ENCODE results near the gene XPO1. TPM values are rescaled to one million over a fixed set of nuclear protein-coding genes. Genes with fewer than 3 reads are reported as not detected.
"Not testable (repeated sequence)": the region's sequence is repeated elsewhere in the genome, so short reads cannot be mapped to it uniquely, and the experiment has no call there.

The XPO1 gene
- total RNA-seq, 1 donor from 2014 or later: 189 TPM

DNA sequence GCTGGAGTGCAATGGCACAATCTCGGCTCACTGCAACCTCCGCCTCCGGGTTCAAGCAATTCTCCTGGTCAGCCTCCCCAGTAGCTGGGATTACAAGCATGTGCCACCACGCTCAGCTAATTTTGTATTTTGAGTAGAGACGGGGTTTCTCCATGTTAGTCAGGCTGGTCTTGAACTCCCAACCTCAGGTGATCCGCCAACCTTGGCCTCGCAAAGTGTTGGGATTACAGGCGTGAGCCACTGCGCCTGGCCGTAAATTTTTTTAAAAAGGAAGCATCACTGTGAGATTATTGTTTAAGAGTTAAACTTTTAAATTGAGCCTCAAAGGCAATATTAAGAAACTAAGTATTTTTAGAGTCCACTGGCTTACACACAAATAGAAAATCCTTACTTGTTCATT, 69.9 kb downstream of the XPO1 start:
- not testable (repeated sequence) for DNase-seq (ENCODE audit: low read depth in 2 of 2)

DNA sequence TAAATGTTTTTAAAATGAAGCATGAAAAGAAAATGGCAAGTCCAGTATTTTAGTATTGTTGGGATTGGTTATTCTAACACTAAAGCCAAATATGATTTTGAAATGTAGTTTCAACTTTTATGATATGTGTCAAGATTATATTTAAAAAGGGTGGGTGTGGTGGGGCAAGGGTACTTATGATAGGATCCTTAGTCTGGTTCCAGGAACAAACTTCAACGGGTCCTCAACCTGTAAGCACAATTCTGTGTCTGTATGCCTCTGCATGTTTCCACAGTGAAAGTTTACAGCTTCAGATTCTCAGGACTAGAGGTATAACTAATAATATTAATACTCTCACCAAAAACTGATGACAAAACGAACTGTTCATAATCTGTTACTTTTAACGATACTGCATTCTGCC, 73.1 kb downstream of the XPO1 start:
- DNase-seq (ENCODE audit: low read depth in 2 of 2): no peak

DNA sequence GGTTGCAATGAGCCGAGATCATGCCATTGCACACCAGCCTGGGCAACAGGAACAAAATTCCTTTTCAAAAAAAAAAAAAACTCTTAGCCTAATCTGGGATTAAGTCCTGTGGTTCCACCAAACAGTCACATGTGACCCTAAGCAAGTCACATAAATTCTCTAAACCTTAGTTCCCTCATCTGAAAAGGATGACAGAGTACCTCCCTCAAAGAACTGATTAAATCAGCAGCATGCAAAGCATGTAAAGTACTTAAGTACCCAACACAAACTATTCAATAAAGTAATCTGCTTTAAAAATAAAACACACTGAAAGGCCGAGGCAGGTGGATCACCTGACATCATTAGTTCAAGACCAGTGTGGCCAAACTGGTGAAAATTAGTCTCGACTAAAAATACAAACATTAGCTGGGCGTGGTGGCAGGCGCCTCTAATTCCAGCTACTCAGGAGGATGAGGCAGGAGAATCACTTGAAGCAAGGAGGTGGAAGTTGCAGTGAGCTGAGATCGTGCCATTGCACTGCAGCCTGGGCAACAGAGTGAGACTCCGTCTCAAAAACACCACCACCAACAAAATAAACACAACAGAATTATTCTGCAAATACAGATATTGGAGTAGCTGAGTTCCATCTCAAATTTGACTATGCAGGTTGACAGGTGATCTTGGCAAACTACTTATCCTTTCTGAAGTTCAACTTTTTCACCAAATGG, 74.2 kb downstream of the XPO1 start:
- DNase-seq (ENCODE audit: low read depth in 2 of 2): no peak

DNA sequence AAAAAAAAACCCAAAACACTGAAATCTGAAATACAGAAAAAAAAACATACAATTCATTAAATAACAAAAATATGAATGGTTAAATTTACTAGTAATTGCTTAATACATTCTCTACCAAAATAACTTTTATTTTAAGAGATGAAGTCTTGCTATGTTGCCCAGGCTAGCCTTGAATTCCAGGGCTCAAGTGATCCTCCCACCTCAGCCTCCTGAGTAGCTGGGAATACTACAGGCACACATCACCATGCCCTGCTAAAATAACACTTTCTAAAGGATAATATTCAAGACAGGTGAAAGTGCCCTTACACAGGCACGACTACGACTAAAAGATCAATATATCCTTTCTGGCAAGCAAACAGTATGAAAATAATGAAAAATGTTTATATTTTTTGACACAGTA, 76.8 kb downstream of the XPO1 start:
- no peak for DNase-seq (ENCODE audit: low read depth in 2 of 2)

DNA sequence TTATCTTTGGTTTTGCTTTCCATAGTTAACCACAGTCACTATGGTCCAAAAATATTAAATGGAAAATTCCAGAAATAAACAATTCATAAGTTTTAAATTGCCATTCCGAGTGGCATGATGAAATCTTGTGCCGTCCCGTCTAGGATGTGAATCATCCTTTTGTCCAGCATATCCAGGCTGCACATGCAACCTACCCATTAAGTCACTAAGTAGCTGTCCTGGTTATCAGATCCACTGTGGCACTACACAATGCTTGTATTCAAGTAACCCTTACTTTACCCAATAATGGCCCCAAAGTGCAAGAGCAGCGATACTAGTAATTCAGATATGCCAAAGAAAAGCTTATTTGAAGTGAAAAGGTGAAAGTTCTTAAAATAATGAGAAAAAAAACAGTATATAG, 78.0 kb downstream of the XPO1 start:
- peak; percentile 86 to 93 for DNase-seq (ENCODE audit: low read depth in 2 of 2)

DNA sequence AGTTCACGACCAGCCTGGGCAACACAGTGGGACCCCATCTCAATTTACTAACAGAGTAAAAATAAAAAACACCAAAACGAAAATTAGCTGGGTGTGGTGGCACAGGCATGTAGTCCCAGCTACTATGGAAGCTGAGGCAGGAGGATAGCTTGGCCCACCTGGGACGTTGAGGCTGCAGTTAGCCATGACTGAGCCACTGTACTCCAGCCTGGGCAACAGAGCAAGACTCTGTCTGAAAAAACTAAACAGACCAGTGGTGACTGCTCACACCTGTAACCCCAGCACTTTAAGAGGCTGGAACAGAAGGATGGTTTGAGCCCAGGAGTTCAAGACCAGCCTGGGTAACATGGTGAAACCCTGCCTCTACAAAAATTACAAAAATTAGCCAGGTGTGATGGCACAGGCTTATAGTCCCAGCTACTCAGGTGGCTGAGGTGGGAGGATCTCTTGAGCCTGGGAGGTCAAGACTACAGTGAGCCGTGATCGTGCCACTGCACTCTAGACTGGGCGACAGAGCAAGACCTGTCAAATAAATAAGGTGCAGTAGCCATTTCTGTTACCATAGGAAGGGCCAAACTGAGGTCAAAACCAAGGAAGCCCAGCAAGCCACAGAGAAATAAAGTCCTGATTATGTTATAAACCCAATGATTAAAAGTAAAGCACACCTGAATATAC, 81.3 kb downstream of the XPO1 start:
- no peak for DNase-seq (ENCODE audit: low read depth in 2 of 2)

DNA sequence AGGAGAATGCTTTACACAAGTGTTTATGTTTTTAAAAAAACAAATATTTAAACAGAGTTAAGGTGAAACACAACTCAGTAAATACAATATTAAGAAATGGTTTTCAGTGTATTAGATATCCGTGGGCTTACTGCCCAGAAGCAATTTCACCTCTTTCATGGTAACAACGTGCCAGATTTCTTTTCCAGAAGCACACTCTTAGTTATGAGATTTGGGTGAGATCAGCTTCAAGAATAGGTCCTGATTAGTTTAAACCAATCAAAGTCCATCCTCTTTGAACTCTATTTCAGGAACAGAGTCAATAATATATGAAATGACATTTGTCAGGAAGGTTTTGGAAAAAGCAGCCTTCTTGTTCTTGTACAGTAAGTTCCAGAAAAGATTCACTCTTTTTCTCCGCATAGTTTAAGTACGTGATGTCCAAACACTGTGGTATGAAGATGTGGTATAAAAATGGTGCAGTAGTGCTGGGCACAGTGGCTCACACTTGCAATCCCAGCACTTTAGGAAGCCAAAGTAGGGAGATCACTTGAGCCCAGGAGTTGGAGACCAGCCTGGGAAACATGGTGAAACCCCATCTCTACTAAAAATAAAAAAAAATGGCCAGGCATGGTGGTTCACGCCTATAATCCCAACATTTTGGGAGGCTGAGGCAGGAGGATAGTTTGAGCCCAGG, 81.9 kb downstream of the XPO1 start:
- DNase-seq (ENCODE audit: low read depth in 2 of 2): no peak

DNA sequence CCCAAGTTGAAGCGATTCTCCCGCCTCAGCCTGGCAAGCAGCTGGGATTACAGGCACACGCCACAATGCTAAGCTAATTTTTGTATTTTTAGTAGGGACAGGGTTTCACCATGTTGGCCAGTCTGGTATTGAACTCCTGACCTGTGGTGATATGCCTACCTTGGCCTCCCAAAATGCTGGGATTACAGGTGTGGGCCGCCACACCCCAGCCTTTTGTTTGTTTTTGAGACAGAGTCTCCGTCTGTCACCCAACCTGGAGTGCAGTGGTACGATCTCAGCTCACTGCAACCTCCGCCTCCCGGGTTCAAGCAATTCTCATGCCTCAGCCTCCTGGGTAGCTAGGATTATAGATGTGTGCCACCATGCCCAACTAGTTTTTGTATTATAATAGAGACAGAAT, 83.2 kb downstream of the XPO1 start:
- not testable (repeated sequence) for DNase-seq (ENCODE audit: low read depth in 2 of 2)

DNA sequence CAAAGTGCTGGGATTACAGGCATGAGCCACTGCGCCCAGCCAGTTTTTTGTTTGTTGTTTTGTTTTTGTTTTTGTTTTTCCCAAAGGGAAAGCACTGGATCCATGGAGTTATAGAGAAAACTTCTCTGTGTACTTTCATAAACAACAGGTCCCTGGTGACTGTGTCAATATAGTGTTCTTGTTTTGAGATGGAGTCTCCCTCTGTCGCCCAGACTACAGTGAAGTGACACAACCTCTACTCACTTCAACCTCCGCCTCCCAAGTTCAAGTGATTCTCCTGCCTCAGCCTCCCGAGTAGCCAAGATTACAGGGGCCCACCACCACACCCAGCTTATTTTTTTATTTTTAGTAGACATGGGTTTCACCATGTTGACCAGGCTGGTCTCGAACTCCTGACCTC, 83.8 kb downstream of the XPO1 start:
- DNase-seq (ENCODE audit: low read depth in 2 of 2): no peak

DNA sequence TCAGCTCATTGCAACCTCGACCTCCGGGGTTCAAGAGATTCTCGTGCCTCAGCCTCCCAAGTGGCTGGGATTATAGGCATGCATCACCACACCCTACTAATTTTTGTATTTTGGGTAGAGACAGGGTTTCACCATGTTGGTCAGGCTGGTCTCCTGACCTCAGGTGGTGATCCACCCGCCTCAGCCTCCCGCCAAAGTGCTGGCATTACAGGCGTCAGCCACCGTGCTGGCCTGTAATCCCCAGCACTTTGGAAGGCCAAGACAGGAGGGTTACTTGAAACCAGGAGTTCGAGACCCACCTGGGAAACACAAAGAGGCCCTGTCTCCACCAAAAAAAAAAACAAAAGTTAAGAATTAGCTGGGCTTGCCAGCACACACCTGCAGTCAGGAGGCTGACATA, 85.8 kb downstream of the XPO1 start:
- DNase-seq (ENCODE audit: low read depth in 2 of 2): no peak

DNA sequence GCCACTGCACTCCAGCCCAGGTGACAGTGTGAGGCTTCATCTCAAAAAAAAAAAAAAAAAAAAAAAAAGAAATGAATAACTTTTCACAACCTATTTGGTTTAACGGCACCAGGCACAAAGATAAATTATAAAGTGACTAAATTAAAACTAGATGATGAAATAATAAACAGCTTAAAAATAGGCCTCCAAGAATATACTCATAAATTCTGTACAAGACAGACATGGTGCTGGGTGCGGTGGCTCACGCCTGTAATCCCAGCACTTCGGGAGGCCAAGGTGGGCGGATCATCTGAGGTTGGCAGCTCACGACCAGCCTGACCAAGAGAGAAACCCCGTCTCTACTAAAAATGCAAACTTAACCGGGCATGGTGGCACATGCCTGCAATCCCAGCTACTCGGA, 87.0 kb downstream of the XPO1 start:
- no peak for DNase-seq (ENCODE audit: low read depth in 2 of 2)

DNA sequence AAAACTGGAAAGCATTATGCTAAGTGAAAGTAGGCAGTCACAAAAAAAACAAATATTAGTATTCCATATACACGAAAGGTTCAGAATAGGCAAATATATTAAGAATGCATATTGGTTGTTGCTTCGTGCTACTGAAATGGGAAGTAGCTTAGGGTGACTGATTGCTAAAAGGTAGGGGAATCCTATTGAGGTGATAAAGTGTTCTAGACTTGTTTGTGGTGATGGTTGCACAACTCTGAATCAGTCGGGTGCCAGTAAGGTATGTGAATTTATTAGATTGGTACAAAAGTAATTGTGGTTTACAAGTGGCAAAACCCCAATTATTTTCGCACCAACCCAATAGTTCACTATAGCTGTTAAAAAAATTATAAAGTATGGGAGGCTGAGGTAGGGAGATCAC, 88.0 kb downstream of the XPO1 start:
- no peak for DNase-seq (ENCODE audit: low read depth in 2 of 2)

DNA sequence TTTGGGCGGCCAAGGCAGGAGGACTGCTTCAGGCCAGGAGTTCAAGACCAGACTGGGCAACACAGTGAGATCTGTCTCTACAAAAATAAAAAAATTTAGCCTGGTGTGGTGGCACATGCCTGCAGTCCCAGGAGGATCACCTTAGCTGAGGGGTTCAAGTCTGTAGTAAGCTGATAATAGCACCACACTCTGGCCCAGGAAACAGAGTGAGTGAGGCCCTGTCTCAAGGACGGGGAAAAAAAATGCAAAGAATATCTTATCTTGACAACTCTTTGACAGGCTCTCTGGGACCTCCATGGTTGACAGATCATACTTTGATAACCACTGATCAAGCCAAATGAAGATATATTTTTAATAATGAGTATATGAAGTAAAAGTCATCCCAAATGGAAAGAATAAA, 89.9 kb downstream of the XPO1 start:
- DNase-seq (ENCODE audit: low read depth in 2 of 2): no peak

DNA sequence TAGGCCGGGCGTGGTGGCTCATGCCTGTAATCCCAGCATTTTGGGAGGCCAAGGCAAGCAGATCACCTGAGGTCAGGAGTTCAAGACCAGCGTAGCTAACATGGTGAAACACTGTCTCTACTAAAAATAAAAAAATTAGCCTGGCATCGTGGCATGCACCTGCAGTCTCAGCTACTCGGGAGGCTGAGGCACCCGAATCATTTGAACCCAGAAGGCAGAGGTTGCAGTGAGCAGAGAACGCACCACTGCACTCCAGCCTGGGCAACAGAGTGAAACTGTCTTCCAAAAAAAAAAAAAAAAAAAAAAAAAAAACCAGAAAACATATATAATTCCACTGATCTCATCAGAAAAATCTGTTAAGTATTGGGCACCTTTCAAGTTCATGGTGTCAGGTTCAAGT, 91.2 kb downstream of the XPO1 start:
- DNase-seq (ENCODE audit: low read depth in 2 of 2): not testable (repeated sequence)

DNA sequence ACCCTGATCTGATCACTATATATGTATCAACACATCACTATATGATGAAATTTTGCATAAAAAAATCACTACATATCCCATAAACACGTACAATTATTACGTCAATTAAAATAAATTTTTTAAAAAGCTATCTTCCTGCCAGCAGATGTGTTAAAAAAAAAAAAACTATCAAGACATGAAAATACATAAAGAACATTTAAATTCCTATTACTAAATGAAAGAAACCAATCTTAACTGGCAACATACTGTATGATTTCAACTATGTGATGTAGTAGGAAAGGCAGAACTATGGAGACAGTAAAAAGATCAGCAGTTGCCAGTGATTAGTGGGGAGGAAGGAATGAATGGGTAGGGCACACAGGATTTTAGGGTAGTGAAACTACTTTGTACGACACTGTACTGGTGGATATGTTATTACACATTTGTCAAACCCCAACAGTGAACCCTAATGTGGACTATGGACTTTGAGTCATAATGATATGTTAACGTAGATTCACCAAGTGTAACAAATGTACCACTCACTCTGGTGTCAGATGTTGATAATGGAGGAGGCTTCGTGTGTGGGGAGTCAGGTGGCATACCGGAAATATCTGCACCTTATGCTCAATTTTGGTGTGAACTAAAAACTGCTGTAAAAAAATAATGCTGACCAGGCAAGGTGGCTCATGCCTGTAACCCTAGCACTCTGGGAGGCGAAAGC, 94.7 kb downstream of the XPO1 start:
- DNase-seq (ENCODE audit: low read depth in 2 of 2): no peak

DNA sequence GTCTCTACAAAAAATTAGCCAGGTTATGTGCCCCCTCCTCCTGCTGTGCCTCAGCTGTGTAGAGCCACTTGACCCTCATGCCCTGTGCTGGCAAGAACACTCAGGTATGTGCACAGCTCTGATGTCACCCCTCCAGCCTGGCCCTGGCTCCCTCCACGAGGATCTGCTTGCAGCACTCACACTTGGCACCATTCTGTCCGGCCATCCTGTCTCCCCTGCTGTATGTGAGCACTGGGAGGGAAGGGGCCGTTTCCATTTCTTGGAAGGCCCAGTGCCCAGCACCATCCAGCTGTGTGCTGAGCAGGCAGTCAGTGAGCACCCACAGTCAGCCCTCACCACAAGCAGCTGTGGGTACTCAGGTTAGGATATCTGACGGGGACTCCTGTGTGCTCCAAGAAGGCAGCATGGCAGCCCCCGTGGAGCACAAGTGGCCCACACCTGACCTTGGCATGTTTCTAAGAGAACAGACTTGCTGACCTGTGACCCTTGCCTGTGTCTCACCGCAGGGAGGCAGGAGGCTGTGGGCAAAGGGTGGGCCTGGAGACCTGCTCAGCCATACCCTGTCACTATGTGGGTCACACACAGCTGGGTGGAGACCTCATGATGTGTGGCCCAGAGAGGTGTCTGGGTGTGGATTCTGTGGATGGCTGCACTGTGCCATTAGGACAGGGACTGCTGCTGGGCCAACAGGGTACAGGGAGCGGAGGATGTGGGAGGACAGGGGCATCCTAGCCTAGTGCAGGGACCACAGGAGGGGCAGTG, 98.7 kb downstream of the XPO1 start:
- no peak for DNase-seq (ENCODE audit: low read depth in 2 of 2)

DNA sequence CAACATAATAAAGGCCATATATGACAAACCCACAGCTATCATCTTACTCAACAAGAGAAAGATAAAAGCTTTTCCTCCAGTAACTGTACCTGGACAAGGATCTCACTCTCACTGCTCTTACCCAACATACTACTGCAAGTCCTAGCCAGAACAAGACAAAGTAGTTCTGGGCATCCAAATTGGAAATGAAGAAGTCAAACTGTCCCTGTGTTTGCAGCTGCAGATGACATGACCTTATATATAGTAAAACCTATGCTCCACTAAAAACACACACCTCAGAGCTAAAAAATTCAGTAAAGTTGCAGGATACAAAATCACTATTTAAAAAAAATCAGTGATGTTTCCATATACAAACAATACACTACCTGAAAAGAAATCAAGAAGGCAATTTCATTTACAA, 99.5 kb downstream of the XPO1 start:
- DNase-seq (ENCODE audit: low read depth in 2 of 2): no peak

DNA sequence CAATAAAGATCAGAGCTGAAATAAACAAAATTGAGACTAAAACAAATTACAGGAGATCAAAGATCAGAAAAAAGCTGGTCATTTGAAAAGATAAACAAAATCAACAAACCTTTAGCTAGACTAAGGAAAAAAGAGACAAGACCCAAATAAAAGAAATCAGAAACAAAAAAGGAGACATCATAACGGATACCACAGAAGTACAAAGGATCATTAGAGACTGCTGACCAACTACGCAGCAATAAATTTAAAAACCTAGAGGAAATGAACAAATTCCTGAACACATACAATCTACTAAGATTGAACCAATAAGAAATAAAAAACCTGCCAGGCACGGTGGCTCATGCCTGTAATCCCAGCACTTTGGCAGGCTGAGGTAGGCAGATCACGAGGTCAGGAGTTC, 101.0 kb downstream of the XPO1 start:
- no peak for DNase-seq (ENCODE audit: low read depth in 2 of 2)

DNA sequence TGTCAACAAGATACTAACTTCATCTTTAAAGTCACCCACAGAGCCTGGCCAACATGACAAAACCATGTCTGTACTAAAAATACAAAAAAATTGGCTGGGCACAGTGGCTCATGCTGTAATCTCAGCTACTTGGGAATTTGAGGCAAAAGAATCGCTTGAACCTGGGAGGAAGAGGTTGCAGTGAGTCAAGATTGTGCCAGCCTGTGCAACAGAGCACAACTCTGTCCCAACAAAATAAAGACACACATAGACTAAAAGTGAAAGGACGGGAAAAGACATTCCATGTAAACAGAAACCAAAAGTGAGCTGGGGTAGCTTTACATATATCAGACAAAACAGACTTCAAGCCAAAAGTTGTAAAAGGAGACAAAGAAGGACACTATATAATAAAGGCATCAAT, 102.1 kb downstream of the XPO1 start:
- DNase-seq (ENCODE audit: low read depth in 2 of 2): peak in 1 of 2 donors; percentile 21

DNA sequence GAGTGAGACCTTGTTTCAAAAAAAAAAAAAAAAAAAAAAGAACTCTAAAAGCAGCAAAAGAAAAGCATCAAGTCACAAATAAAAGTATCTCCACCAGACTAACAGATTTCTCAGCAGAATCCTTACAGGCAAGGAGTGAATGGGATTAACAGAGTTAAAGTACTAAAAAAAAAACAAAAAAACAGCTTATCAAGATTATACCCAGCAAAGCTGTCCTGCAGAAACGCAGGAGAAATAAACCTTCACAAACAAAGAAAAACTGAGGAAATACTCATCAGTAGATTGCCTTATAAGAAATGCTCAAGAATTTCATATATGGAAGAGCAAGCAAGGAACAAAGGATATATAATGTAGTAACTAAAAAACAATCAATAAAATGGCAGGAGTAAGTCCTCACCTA, 102.9 kb downstream of the XPO1 start:
- DNase-seq (ENCODE audit: low read depth in 2 of 2): no peak

DNA sequence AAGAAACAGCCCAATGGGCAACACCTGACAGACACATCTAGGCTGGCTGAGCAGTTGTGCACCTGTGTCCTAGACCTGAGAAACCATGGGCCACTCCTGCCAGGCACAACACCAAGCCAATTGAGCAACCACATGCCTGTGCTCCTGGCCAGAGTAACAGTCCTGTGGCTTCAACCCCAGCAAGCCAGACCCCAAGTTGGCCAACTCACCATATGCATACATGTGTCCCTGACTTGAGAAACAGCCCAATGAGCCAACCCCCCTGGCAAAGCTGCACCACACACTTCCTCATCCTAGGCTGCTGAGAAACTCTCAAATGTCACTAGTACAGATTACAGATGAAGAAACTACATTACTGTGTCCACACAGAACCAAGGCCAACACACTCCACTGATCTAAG, 103.8 kb downstream of the XPO1 start:
- no peak for DNase-seq (ENCODE audit: low read depth in 2 of 2)

DNA sequence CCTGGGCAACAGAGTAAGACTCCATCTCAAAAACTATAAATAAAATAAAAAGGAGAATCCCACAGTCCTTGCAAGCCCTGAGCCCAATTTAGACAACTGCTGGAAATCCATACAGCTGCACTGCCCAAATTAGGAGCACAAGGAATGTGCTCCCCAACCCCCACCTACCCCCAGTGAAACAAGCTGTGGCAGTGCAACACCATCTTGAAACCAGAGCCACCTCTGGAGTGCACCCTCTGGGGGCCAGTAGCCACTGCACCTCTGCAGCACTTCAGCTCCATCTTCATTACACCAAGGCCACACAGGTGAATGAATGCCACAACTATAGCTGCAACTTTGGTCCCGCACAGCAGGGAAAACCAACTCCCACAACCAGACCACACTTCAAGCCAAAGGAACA, 104.5 kb downstream of the XPO1 start:
- DNase-seq (ENCODE audit: low read depth in 2 of 2): no peak
